IMR-90 (cell line): ENCODE measurements around the gene UBE2D4. TPM values are rescaled to one million over a fixed set of nuclear protein-coding genes. Genes with fewer than 3 reads are reported as not detected.
A peak's percentile ranks its signal among the peaks of the same experiment; 100 is the strongest.

Experiments
- ATAC-seq: fragments of 200-7000 bp; cut with Tn5 transposase; 2 replicates; pipeline ENCODE4 v1.9.1; 2020; ENCODE audit warnings: low read depth, mild to moderate bottlenecking, moderate library complexity
- BruUV-seq: library from RNA; stranded (reverse); fragments of 400-500 nt; replicated peaks from 2 replicates; lab custom pipeline; 2021; lab: Mats Ljungman, UMichigan
- CTCF ChIA-PET: fragments of 300-600 bp; formaldehyde crosslinking; extraction: SDS; loops from one replicate; lab custom pipeline; 2021; ENCODE audit warnings: antibody characterized with exemption; lab: Yijun Ruan, JAX
- POLR2A ChIA-PET: fragments of 300-600 bp; sonication (Branson Sonifier 250); formaldehyde crosslinking; loops from one replicate; lab custom pipeline; 2022; ENCODE audit warnings: antibody characterized with exemption; ENCODE audit not compliant: unreplicated experiment; lab: Charles Lee
- DNase-seq: peaks from one replicate; pipeline ENCODE4 v3.0.0; 2013
- H2AFZ ChIP-seq: replicated peaks from 2 replicates; pipeline ENCODE3; 2013; ENCODE audit warnings: low read length, mild to moderate bottlenecking; ENCODE audit not compliant: poor library complexity
- H2AK5ac ChIP-seq: 2 replicates; pipeline ENCODE4 v1.6.1; 2013; ENCODE audit warnings: low read depth, low read length, inconsistent platforms
- H2AK9ac ChIP-seq: replicated peaks from 2 replicates; pipeline ENCODE3; 2013; ENCODE audit warnings: mild to moderate bottlenecking, low read depth, low read length, moderate library complexity; ENCODE audit not compliant: poor library complexity
- H2BK120ac ChIP-seq: 2 replicates; pipeline ENCODE4 v1.6.1; 2013; ENCODE audit warnings: low read depth, low read length, inconsistent platforms
- H2BK15ac ChIP-seq: 3 replicates; pipeline ENCODE4 v1.6.1; 2013; ENCODE audit warnings: low read depth, low read length, inconsistent platforms
- H2BK20ac ChIP-seq: 2 replicates; pipeline ENCODE4 v1.6.1; 2013; ENCODE audit warnings: low read depth, mild to moderate bottlenecking, inconsistent platforms, low read length, moderate library complexity
- H2BK5ac ChIP-seq: 2 replicates; pipeline ENCODE4 v1.6.1; 2013; ENCODE audit warnings: mild to moderate bottlenecking, low read depth, low read length, inconsistent platforms; ENCODE audit not compliant: poor library complexity, severe bottlenecking
- H3K14ac ChIP-seq: replicated peaks from 2 replicates; pipeline ENCODE4 v1.6.1; 2013; ENCODE audit warnings: low read depth, low read length, inconsistent platforms
- H3K18ac ChIP-seq: 2 replicates; pipeline ENCODE4 v1.6.1; 2013; ENCODE audit warnings: low read depth, low read length, control low read depth
- H3K23ac ChIP-seq: 2 replicates; pipeline ENCODE4 v1.6.1; 2013; ENCODE audit warnings: low read depth, low read length, inconsistent platforms
- H3K27ac ChIP-seq: 2 replicates; pipeline ENCODE4 v1.5.1; 2013; ENCODE audit warnings: mild to moderate bottlenecking, control low read depth, low read length; ENCODE audit not compliant: insufficient read depth
- H3K27me3 ChIP-seq: 2 replicates; pipeline ENCODE4 v1.6.1; 2013; ENCODE audit warnings: low read length; ENCODE audit not compliant: control insufficient read depth, insufficient read depth
- H3K36me3 ChIP-seq: 2 replicates; pipeline ENCODE4 v1.6.1; 2013; ENCODE audit warnings: low read length, mixed read lengths; ENCODE audit not compliant: control insufficient read depth, insufficient read depth
- H3K4ac ChIP-seq: 2 replicates; pipeline ENCODE4 v1.6.1; 2013; ENCODE audit warnings: low read depth, low read length, inconsistent platforms
- H3K4me1 ChIP-seq: 2 replicates; pipeline ENCODE4 v1.6.1; 2013; ENCODE audit warnings: low read length, mixed read lengths; ENCODE audit not compliant: control insufficient read depth, insufficient read depth
- H3K4me2 ChIP-seq: 2 replicates; pipeline ENCODE4 v1.6.1; 2013; ENCODE audit warnings: low read depth, mild to moderate bottlenecking, control low read depth, low read length, moderate library complexity
- H3K4me3 ChIP-seq: 2 replicates; pipeline ENCODE4 v1.5.1; 2013; ENCODE audit warnings: low read depth, mild to moderate bottlenecking, control low read depth, low read length, moderate library complexity; ENCODE audit not compliant: insufficient read depth
- H3K56ac ChIP-seq: 2 replicates; pipeline ENCODE4 v1.6.1; 2013; ENCODE audit warnings: low read length, inconsistent platforms; ENCODE audit not compliant: insufficient read depth; ENCODE audit errors: extremely low read depth
- H3K79me1 ChIP-seq, 2 experiments: 2 replicates each; pipeline ENCODE4 v1.6.1; 2013; ENCODE audit warnings: low read length in 2 of 2, inconsistent platforms in 1 of 2, low read depth in 1 of 2
- H3K9ac ChIP-seq: 2 replicates; pipeline ENCODE4 v1.6.1; 2013; ENCODE audit warnings: low read depth, low read length, control low read depth
- H3K9me1 ChIP-seq: 2 replicates; pipeline ENCODE4 v1.6.1; 2013; ENCODE audit warnings: low read length, inconsistent platforms; ENCODE audit not compliant: insufficient read depth
- H3K9me3 ChIP-seq: 2 replicates; pipeline ENCODE4 v1.6.1; 2013; ENCODE audit warnings: low read length; ENCODE audit not compliant: control insufficient read depth, insufficient read depth
- H4K20me1 ChIP-seq: 2 replicates; pipeline ENCODE4 v1.6.1; 2013; ENCODE audit warnings: low read length, inconsistent platforms; ENCODE audit not compliant: insufficient read depth
- H4K5ac ChIP-seq: 2 replicates; pipeline ENCODE4 v1.6.1; 2013; ENCODE audit warnings: mild to moderate bottlenecking, low read depth, low read length, control low read depth
- H4K8ac ChIP-seq, 2 experiments: 2 replicates each; pipeline ENCODE4 v1.6.1; 2013; ENCODE audit warnings: low read depth in 2 of 2, low read length in 2 of 2, control low read depth in 1 of 2, inconsistent platforms in 1 of 2
- H4K91ac ChIP-seq: 2 replicates; pipeline ENCODE4 v1.6.1; 2013; ENCODE audit warnings: low read depth, low read length, inconsistent platforms; ENCODE audit not compliant: insufficient read depth
- BHLHE40 ChIP-seq: fragments of 150-350 bp; IDR thresholded peaks from 2 replicates; pipeline ENCODE4 v1.6.1; 2016; ENCODE audit warnings: mild to moderate bottlenecking, low read depth, low read length
- CEBPB ChIP-seq: IDR thresholded peaks from 2 replicates; pipeline ENCODE4 v1.6.1; 2012; ENCODE audit warnings: low read depth, low read length, improper control_type of control experiment
- CHD1 ChIP-seq: IDR thresholded peaks from 2 replicates; pipeline ENCODE4 v1.6.1; 2012; ENCODE audit warnings: low read depth, low read length, improper control_type of control experiment
- FOS ChIP-seq: fragments of 150-350 bp; IDR thresholded peaks from 2 replicates; pipeline ENCODE4 v1.6.1; 2016; ENCODE audit warnings: low read depth, low read length
- MAFK ChIP-seq: IDR thresholded peaks from 2 replicates; pipeline ENCODE4 v1.6.1; 2012; ENCODE audit warnings: low read depth, low read length, improper control_type of control experiment
- MAZ ChIP-seq: IDR thresholded peaks from 2 replicates; pipeline ENCODE4 v1.6.1; 2012; ENCODE audit warnings: low read depth, mild to moderate bottlenecking, low read length, improper control_type of control experiment, moderate library complexity, borderline replicate concordance
- NFE2L2 ChIP-seq: fragments of 150-350 bp; IDR thresholded peaks from 2 replicates; pipeline ENCODE4 v1.6.1; 2016; ENCODE audit warnings: low read depth, mild to moderate bottlenecking, low read length
- POLR2A ChIP-seq: IDR thresholded peaks from 2 replicates; pipeline ENCODE4 v1.6.1; 2012; ENCODE audit warnings: mild to moderate bottlenecking, low read depth, low read length
- RAD21 ChIP-seq: IDR thresholded peaks from 2 replicates; pipeline ENCODE4 v1.6.1; 2012; ENCODE audit warnings: low read length, improper control_type of control experiment
- RCOR1 ChIP-seq: IDR thresholded peaks from 2 replicates; pipeline ENCODE4 v1.6.1; 2012; ENCODE audit warnings: mild to moderate bottlenecking, low read length, improper control_type of control experiment; ENCODE audit not compliant: insufficient replicate concordance
- RFX5 ChIP-seq: IDR thresholded peaks from 2 replicates; pipeline ENCODE4 v1.8.0; 2012; ENCODE audit warnings: low read depth, mild to moderate bottlenecking, low read length, moderate library complexity
- USF2 ChIP-seq: fragments of 150-350 bp; IDR thresholded peaks from 2 replicates; pipeline ENCODE4 v1.6.1; 2017; ENCODE audit warnings: mild to moderate bottlenecking, antibody characterized with exemption, low read length, low read depth
- WGBS, 2 experiments: methylation state at CpG; one replicate each; pipeline versions ENCODE4 v1.1.5 to v1.1.7; 2013; ENCODE audit warnings: missing lambda C conversion rate in 2 of 2; ENCODE audit not compliant: insufficient read length in 1 of 2; ENCODE audit errors: extremely low coverage in 2 of 2; 5-methylcytosine and 5-hydroxymethylcytosine counted together
- dilution Hi-C: fragments of 300-500 bp; cut with HindIII; formaldehyde crosslinking; loops from one replicate; pipeline ENCODE4 v1.14.3; 2018; ENCODE audit warnings: low sequenced_read_pairs; ENCODE audit not compliant: unreplicated experiment
- in situ Hi-C: fragments of 300-500 bp; cut with MboI; formaldehyde crosslinking; loops from 3 replicates; pipeline ENCODE4 v1.14.3; 2019; ENCODE audit warnings: low sequenced_read_pairs, inconsistent platforms, mixed read lengths
- intact Hi-C: fragments of 100-400 bp; cut with micrococcal nuclease; formaldehyde crosslinking; loops from 2 replicates; pipeline ENCODE4 v1.10.0; 2022
- polyA plus RNA-seq, 3 experiments: library from polyadenylated mRNA; depleted of rRNA; stranded (reverse); fragments of >200 nt; gene quantifications; 2 replicates each; pipeline ENCODE4 v1.2.3, GENCODE V29; 2012; ENCODE audit warnings: low replicate concordance in 1 of 3
- total RNA-seq: library from RNA; depleted of rRNA; stranded (reverse); fragments of >200 nt; gene quantifications from 2 replicates; pipeline ENCODE4 v1.2.3, GENCODE V29; 2012
- TF ChIP-seq, protein P1 (sequence below): conservative IDR thresholded peaks from 2 replicates; pipeline ENCODE4 v1.5.1; 2012; ENCODE audit warnings: mild to moderate bottlenecking, low read depth, low read length, improper control_type of control experiment
- TF ChIP-seq, protein P2 (sequence below): fragments of 150-350 bp; IDR thresholded peaks from 2 replicates; pipeline ENCODE4 v1.6.1; 2016; ENCODE audit warnings: low read depth, mild to moderate bottlenecking, low read length, moderate library complexity, borderline replicate concordance

The UBE2D4 gene
- total and polyA plus RNA-seq, 2 of the 4 experiments (the other 2 are of a cell fraction): 9.7 to 10.5 TPM

GRCh38 chr7:43878867-43879266 lies 47.4 kb upstream of the UBE2D4 start (continued):
- TF ChIP-seq RFX5: no peak

DNA sequence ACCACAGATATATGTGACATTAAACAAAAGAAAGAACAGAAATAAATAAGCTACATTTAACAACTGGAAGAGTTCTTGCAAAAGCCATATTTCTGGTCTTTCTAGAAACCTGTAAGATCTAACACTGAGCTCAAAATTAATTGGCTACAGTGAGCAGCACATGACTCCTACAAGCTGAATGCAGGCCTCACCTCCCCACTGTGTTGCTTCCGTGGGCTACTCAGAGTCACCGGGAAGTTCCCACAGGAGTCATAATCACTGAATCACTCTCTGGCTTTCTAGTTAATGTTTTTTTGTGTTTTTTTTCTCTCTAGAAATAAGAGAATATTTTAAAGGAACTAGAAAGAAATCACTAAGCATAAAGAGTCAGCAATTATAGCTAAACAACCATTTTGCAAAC lies 46.8 kb upstream of the UBE2D4 start:
- no peak overlapping the region for H3K23ac ChIP-seq
- ChIA-PET POLR2A (interaction anchor here (1.1 kb wide), 1 partner anchor 10 kb away, joined by 3 read pairs; the partner anchor contains the start of gene MRPS24), CTCF (no interaction called here)
- H3K4ac ChIP-seq: peak overlapping the region; percentile 81
- no peaks in the 10 kb centered on the region; the same call in 1 of the 2 replicates for H4K20me1 ChIP-seq
- no peak overlapping the region for H2BK20ac ChIP-seq
- WGBS, 2 experiments: no CpG with 5 or more reads among the region's 2 CpGs
- H2BK120ac ChIP-seq: peak overlapping the region; percentile 74; the same call in 1 of the 2 replicates
- H3K14ac ChIP-seq: peak overlapping the region; percentile 76; the same call in 1 of the 2 replicates
- H3K4me1 ChIP-seq: peaks cover 10% of the 10 kb centered on the region
- H4K8ac ChIP-seq: peak overlapping the region in 1 of 2 experiments; percentile 64; a peak in 2 of 4 replicates
- H3K27me3 ChIP-seq: no peaks in the 10 kb centered on the region
- peak; percentile 93 for DNase-seq
- H2AFZ ChIP-seq: no peak overlapping the region
- BruUV-seq: no TSS peak
- H3K9ac ChIP-seq: no peak overlapping the region
- intact Hi-C loops: no loop called here
- peak overlapping the region; percentile 82 for H2AK9ac ChIP-seq
- no peak overlapping the region for H3K4me3 ChIP-seq
- H2AK5ac ChIP-seq: peak overlapping the region; percentile 85; the same call in 1 of the 2 replicates
- dilution Hi-C loops: no loop called here
- H3K9me1 ChIP-seq: peaks cover 18% of the 10 kb centered on the region
- no peak overlapping the region for H4K91ac ChIP-seq
- peak; percentile 75 for ATAC-seq
- peak overlapping the region; percentile 78 for H2BK5ac ChIP-seq
- peak overlapping the region; percentile 36; the same call in 1 of the 2 replicates for H3K27ac ChIP-seq
- H3K4me2 ChIP-seq: no peak overlapping the region
- peak overlapping the region; percentile 76; the same call in 1 of the 3 replicates for H2BK15ac ChIP-seq
- in situ Hi-C loops: no loop called here
- peaks cover 49% of the 10 kb centered on the region for H3K36me3 ChIP-seq
- H3K18ac ChIP-seq: no peak overlapping the region
- H3K9me3 ChIP-seq: no peaks in the 10 kb centered on the region
- H4K5ac ChIP-seq: no peak overlapping the region
- peaks cover 26 to 71% of the 10 kb centered on the region in 2 experiments for H3K79me1 ChIP-seq
- H3K56ac ChIP-seq: no peak overlapping the region
- TF ChIP-seq, protein P1, sequence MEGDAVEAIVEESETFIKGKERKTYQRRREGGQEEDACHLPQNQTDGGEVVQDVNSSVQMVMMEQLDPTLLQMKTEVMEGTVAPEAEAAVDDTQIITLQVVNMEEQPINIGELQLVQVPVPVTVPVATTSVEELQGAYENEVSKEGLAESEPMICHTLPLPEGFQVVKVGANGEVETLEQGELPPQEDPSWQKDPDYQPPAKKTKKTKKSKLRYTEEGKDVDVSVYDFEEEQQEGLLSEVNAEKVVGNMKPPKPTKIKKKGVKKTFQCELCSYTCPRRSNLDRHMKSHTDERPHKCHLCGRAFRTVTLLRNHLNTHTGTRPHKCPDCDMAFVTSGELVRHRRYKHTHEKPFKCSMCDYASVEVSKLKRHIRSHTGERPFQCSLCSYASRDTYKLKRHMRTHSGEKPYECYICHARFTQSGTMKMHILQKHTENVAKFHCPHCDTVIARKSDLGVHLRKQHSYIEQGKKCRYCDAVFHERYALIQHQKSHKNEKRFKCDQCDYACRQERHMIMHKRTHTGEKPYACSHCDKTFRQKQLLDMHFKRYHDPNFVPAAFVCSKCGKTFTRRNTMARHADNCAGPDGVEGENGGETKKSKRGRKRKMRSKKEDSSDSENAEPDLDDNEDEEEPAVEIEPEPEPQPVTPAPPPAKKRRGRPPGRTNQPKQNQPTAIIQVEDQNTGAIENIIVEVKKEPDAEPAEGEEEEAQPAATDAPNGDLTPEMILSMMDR: no peak
- TF ChIP-seq CHD1 (no peak), USF2 (peak; percentile 92), NFE2L2 (no peak), CEBPB (no peak), RAD21 (no peak), RCOR1 (no peak), MAZ (no peak), POLR2A (no peak), BHLHE40 (peak; percentile 73), MAFK (no peak), RFX5 (no peak), FOS (peak; percentile 73)
- TF ChIP-seq, protein P2, sequence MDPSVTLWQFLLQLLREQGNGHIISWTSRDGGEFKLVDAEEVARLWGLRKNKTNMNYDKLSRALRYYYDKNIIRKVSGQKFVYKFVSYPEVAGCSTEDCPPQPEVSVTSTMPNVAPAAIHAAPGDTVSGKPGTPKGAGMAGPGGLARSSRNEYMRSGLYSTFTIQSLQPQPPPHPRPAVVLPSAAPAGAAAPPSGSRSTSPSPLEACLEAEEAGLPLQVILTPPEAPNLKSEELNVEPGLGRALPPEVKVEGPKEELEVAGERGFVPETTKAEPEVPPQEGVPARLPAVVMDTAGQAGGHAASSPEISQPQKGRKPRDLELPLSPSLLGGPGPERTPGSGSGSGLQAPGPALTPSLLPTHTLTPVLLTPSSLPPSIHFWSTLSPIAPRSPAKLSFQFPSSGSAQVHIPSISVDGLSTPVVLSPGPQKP: no peak
